Right renal pelvis (tissue), 4 donors: Measurements from ENCODE around the gene THAP4. TPM values are rescaled to one million over a fixed set of nuclear protein-coding genes. Genes with fewer than 3 reads are reported as not detected.

Experiments
- DNase-seq, 4 donors: peaks; one replicate each; pipeline ENCODE4 v3.0.0-alpha.2; 2013; ENCODE audit warnings: low read depth in 4 of 4, low spot score in 3 of 4, missing footprints in 1 of 4
- polyA plus RNA-seq, 4 donors: library from polyadenylated mRNA; unstranded; fragments of 120-200 nt; gene quantifications; one replicate each; pipeline ENCODE4 v1.2.1, GENCODE V29; 2013; ENCODE audit not compliant: insufficient read length in 4 of 4

Gene THAP4
- polyA plus RNA-seq, 4 donors: 54.3 to 71.4 (median 59.2) TPM

GRCh38 chr2:241615041-241615440 lies 21.9 kb downstream of the THAP4 start:
- DNase-seq: no peak

DNA sequence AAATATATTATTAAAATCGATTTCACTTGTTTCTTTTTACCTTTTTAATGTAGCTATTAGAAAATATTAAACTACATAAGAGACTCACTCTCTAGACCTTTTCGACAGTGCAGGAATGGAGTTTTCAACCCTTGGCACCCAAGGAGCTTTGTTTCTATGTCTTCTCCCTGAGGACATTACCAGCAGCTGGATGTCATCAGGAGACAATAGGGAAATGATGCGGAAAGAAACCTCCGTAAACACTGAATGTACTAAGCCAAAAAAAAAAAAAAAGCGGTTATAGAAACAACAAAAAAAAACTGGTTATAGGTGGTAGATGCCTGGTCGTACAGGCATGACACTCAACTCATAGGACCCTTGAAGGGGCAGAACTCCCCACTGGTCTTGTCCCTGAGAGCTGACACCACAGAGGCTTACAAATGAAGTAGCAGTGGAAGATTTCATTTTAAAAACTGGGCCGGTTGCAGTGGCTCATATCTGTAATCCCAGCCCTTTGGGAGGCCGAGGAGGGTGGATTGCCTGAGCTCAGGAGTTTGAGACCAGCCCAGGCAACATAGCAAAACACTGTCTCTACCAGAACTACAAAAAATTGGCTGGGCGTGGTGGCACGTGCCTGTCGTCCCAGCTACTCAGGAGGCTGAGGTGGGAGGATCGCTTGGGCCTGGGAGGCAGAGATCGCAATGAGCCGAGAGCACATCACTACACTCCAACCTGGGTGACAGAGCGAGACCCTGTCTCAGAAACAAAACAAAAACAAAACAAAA lies 23.8 kb downstream of the THAP4 start:
- DNase-seq: no peak

GRCh38 chr2:241612156-241613016 lies 24.6 kb downstream of the THAP4 start:
- DNase-seq: no peak

GRCh38 chr2:241611062-241611461 lies 25.9 kb downstream of the THAP4 start:
- DNase-seq: no peak

GRCh38 chr2:241609859-241610793 lies 26.8 kb downstream of the THAP4 start:
- peak; percentile 47 to 62 (median 53) for DNase-seq

- no peak for DNase-seq
Measured at GRCh38 chr2:241608881-241609280, 28.1 kb downstream of the THAP4 start.

DNA sequence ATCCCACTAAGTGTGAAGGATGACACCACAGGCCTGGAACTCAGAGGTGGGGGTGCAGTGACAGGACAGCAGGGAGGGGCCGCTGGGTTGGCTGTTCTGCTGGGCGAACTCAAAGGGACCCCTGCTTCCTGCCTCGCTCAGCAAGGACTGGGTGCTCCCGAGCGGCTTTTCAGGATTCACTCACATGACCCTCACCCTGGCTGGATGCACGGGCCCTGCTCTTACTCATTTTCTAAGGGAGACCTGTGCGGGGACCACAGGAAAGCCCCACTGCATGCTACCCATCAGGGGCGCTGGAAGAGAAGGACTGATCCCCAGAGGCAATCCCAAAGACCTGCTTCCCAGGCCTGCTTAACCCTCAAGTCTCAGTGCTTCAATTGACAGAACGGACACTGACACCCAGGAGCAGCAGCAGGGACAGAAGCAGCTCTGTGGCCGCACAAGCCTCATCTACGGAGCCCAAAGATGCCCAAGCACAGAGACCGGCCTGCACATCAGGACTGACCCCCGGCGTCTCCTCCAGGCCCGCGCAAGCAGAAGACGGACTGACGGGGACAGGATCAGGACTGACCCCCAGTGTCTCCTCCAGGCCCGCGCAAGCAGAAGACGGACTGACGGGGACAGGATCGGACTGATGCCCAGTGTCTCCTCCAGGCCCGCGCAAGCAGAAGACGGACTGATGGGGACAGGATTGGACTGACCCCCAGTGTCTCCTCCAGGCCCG lies 29.6 kb downstream of the THAP4 start:
- DNase-seq: no peak

DNA sequence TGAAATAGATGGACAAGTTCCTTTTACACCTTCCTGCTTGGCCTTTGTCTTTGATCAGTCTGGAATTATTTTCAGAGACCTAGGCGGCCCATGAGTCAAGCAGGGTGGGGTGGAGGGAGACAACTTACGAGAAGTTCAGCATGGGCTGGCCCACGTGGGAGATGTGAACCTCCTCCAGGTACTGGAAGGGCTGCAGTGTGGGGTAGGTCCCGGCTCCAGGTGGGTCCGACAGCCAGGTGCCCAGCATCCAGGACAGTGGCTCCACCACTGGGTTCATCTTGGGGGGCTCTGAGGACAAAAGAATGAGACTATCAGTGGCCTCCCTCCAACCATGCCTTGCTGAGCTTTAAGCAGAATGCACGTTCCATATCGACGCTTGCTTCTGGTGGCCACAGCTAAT lies 30.8 kb downstream of the THAP4 start:
- no peak for DNase-seq

GRCh38 chr2:241603686-241604085 lies 33.3 kb downstream of the THAP4 start:
- no peak for DNase-seq

DNA sequence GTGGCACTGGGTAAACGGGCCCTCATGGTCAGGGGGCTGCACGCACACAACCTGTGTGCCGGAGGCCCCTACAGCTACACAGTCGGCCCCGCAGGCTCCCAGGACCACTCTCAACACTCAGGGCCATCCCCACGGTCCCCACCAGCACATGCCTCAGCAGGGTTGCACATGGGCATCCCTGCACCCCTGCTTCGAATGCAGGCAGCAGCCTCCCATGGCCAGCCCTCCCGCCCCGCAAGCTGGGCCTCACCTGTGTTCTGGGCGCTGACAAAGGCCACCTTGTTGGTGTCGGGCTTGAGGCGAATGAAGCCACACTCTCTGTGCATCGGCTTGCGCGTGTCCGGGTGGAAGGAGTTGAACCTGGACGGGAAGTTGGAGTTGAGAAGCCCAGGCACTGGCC lies 34.2 kb downstream of the THAP4 start:
- DNase-seq: no peak

- DNase-seq: no peak
Measured at GRCh38 chr2:241601841-241602240, 35.1 kb downstream of the THAP4 start.

- DNase-seq: no peak
Measured at GRCh38 chr2:241599615-241600014, 37.3 kb downstream of the THAP4 start.

DNA sequence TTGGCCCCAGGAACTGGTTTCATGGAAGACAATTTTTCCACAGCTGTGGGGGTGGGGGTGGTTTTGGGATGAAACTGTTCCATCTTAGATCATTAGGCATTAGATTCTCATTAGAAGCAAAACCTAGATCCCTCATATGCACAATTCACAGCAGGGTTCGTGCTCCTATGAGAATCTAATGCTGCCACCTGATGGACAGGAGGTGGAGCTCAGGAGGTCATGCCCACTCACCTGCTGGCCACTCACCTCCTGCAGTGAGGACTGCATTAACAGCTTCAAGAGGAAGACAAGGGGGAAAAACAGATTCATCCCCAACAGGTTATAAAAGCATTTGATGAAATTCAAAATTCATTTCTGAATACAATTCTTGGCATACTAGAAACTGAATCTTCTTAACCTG lies 38.5 kb downstream of the THAP4 start:
- no peak for DNase-seq

- DNase-seq: no peak
Measured at GRCh38 chr2:241598061-241598460, 38.9 kb downstream of the THAP4 start.

DNA sequence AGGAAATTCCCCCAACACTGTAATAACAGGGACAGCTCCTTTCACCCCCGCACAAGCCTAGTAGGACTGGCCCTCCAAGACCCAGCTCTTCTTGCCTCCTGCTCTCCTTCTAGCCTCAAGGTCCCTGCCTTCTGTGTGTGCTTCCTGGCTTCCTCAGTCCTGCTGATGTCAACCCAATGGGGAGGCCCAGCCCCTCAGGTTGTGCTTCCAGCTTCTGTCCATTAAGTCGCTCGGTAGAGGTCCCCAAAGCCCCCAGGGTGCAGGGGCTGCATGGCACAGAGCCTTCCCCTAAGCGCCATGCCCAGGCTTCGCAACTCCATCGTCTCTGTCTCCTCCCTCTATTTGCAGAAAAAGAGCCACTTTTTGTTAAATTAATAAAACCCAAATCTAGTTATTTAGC lies 39.4 kb downstream of the THAP4 start:
- no peak for DNase-seq

DNA sequence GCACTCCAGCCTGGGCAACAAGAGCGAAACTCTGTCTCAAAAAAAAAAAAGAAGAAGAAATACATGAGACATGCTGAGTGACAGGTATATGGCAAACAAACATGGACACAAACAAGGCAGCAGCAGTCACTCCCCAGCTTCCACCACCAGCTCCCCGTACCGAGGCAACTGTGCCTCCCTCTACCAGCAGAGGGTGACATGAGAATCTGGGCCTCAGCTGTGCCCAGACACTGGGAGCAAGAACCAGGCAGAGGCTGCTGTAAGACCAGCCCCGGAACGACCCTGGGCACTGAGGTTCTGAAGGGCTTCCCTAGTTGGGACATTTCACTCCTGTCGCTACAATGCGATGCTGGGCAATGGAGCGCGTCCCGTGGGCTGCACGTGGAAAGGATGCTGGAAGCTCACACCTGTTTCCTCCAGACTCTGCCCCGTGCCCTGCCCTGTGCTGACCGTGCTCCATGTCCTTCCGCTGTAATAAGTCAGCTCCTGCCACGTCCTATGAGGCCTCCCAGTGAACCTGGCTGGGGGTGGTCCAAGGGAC lies 41.3 kb downstream of the THAP4 start:
- no peak for DNase-seq

- no peak for DNase-seq
Measured at GRCh38 chr2:241593271-241593670, 43.7 kb downstream of the THAP4 start.

DNA sequence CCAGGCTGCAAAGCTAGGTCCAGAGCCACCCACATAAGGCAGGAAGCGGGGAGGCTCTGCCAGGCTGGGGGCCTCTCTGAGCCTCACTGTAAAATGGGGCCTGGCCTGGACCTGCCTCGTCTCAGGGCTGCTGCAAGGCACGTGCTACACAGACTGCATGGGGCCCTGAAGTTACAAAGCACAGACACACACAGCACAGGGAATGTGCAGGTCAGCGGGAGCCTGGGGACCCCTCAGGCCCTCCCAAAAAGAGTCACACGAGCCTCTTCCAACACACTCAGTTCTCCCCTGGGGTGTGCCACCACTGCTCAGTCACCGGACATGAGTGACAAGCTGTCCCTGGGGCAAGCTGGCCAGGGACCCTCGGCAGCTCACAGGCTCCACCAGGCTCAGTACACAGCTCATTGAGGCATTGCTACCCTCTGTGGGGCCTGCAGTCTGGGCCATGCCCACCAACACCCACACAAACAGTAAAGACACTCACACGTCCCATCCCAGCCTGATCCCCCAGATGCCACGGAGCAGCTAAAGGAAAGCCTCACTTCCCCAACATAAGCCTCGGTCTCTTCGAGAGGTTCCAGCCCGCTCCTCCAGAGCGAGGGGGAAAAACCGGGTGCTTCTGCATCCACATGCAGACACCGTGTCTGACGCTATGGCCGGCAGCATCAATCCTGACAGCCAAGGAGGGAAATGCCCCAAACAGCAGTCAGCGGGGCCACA lies 44.7 kb downstream of the THAP4 start:
- no peak for DNase-seq
